HG02588 (cell line): ENCODE measurements around the gene ARL14EP.

Experiments
- ATAC-seq: cut with Tn5 transposase; IDR thresholded peaks from one replicate; pipeline ENCODE4 v1.9.1; 2021; ENCODE audit warnings: mild to moderate bottlenecking, moderate library complexity; ENCODE audit not compliant: unreplicated experiment

Gene ARL14EP

DNA sequence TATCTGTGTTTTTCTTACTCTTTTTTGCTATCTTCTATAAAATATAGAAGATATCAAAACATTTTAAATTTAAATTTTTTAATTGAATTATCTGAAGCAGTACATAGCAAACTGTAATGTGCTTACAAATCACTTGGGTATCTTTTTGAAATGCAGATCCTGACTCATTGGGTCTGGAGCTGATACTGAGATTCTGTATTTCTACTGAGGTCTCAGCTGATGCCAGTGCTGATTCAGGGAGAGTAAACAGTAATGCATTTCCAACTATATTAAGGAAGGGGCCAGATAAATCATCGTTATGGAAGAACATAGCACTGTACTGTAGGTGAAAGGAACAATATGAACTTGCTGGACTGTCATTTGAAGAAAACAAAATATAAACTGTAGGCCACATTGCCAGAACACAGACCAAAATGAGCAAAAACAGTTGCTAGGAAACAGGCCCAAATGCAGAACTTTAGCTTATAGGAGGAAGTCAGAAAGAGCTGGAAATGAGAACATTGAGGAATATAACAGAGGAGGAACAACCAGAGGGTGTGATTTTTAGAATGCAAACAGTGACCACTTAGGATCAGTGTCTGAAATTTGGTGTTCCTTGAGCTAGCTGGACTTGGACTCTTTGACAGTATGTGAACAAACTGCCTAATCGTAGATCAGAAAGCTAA, 3.3 kb downstream of the ARL14EP start:
- no peak for ATAC-seq

GRCh38 chr11:30326906-30327305, 4.0 kb downstream of the ARL14EP start:
- no peak for ATAC-seq

GRCh38 chr11:30328681-30329080, 5.8 kb downstream of the ARL14EP start:
- ATAC-seq = no peak

- ATAC-seq = no peak
Observed at GRCh38 chr11:30329150-30329940, 6.4 kb downstream of the ARL14EP start.

DNA sequence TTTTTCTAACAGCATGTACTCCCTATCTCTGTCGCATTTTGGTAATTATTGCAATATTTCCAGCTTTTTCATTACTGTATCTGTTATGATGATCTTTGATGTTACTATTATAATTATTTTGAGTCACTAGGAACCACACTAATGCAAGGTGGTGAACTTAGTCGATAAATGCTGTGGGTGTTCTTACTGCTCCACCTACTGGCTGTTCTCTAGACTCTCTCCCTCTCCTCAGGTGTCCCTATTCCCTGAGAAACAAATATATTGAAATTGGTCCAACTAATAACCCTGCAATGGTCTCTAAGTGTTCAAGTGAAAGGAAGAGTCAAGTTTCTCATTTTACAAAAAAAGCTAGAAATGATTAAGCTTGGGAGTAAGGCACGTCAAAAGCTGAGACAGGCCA, 10.5 kb downstream of the ARL14EP start:
- no peak for ATAC-seq

- peak; percentile 96 for ATAC-seq
Observed at GRCh38 chr11:30342736-30343166, 19.8 kb downstream of the ARL14EP start.

GRCh38 chr11:30344085-30344484, 21.2 kb downstream of the ARL14EP start:
- ATAC-seq = no peak

DNA sequence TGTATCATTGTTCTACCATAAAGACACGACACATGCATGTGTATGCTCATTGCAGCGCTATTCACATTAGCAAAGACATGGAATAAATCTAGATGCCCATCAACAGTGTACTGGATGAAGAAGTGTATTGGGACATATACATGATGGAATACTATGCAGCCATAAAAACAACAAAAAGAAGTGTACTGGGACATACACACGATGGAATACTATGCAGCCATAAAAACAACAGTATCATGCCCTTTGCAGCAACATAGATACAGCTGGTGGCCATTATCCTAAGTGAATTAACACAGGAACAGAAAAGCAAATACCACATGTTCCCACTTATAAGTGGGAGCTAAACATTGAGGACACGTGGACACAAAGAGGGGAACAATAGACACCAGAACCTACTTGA, 22.7 kb downstream of the ARL14EP start:
- ATAC-seq = no peak

DNA sequence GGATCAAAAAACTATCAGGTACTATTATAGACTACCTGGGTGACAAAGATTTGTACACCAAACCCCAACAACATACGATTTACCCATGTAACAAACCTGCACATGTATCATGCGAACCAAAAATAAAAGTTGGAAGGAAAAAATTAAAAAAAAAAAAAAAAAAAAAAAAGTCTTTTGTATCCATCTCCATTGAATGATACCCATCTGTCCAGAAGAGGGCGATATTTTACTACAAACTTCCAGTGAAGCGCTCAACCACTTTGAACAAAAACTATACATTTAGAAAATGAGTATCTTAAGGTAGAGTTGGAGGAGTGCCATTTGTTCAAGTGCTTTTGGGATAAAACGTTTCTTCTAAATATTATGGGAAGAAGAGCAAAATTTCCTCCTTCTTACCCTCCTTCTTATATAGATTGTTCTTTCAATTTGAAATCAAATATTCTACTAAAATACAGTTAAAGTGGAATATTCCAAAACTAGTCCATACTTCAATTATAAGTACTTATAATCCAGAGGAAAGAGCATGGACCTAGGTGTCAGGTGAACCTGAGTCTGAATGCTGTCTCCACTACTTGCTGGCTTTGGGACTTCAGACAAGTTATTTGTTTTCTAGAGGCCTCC, 23.3 kb downstream of the ARL14EP start:
- ATAC-seq = no peak

- no peak for ATAC-seq
Observed at GRCh38 chr11:30348035-30348434, 25.1 kb downstream of the ARL14EP start.

GRCh38 chr11:30349885-30350284, 27.0 kb downstream of the ARL14EP start:
- ATAC-seq = no peak

DNA sequence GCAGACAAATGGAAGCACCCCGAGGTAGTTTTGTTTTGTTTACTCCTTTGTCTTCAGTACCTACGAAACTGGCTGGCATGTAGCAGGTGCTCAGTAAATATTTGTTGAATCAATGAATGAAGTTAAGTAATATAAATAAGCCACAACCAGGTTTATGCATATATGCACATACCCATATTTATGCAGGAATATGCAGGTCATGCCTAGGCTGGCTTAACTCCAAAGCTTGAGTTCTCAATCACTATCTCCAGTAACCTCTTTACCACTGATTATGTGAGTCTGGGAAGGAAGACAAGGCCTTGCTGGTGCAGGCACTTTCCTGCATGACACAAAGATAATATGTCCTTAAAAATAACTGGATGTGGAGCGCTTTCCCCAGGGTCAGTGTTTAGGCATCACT, 27.5 kb downstream of the ARL14EP start:
- no peak for ATAC-seq

GRCh38 chr11:30351061-30351460, 28.2 kb downstream of the ARL14EP start:
- no peak for ATAC-seq

- no peak for ATAC-seq
Observed at GRCh38 chr11:30356391-30356790, 33.5 kb downstream of the ARL14EP start.

DNA sequence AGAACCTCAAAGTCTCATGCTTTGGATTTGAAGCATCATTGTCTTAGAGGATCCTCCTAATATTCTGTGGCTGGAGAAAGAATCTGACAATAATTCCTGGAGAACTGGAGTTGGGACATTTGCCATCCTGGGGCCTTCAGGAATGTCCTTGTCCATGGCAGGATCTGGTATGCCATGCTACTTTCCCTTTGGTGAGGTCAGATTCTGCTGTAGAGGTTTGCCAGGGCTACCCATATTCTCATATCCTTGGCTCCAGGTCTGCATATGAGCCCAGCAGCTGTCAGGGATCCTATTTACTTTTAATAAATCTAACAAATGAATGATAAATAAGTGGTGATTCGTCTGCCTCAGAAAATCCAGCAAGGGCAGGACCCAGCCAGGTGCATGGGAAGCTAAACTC, 35.0 kb downstream of the ARL14EP start:
- no peak for ATAC-seq

DNA sequence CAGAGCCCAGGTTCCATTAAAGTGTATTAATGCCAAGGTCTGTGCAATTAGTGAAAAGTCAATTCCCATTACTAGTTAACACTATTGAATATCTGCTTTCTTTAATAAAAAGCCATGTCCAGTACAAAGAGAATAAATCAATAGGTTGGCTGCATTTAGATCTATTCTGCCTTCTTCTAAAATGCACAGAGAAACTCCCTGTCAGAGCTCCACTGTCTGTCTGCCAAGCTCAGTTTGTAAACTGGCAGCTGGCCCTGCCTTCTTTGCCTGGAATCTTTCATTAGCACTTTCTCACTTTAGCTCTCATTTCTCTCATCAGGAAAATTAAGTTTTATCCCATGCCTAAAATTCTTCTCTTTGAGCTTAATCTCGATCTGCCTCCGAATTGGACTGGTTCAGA, 35.6 kb downstream of the ARL14EP start:
- ATAC-seq = no peak

DNA sequence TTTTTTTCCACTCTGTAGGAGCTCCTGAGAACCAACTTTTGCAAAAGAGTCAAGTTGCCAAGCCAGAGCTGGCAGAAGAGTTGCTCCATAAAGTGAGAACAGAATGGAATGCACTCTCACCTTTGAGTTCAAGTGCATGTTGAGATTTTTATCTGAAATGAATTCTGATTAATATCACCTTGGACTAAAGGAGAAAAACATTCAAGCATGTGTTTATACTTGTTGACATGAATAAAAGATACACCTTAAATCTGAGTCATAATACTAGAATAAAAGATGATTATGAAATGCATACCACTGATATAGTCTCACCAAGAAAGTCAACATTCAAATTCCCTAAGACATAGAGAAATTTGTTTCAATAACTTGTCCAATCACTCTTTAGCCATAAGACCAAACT, 37.8 kb downstream of the ARL14EP start:
- no peak for ATAC-seq

GRCh38 chr11:30364139-30364836, 41.4 kb downstream of the ARL14EP start:
- no peak for ATAC-seq

DNA sequence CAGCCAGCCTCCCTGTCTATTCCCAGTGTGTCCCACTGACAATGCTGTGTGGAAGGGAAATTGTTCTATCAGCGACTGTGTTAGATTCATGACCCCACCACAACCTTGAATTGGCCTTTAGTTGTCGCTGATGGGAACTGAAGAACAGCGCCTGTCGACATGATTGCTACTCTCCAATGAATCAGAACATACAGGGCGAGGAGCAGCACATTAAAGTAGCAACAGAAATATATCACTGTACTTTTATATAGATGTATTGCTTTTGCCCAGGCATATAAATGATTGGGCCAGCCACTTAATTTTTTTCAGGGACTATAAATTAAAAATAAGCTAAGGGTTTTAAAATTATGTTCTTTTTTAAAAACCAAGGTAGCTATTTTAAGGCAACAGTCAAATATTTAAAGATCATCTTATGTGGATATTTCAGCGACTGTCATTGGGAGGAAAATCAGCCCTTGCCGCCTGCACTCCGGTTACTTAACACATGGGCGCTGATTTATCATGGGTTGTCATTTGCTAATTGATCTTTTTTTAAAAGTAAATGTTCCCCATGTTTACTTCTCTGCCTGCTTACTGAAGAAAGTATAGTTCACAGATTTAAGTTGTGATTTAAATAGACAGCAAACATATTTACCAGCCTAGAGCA, 42.1 kb downstream of the ARL14EP start:
- no peak for ATAC-seq

DNA sequence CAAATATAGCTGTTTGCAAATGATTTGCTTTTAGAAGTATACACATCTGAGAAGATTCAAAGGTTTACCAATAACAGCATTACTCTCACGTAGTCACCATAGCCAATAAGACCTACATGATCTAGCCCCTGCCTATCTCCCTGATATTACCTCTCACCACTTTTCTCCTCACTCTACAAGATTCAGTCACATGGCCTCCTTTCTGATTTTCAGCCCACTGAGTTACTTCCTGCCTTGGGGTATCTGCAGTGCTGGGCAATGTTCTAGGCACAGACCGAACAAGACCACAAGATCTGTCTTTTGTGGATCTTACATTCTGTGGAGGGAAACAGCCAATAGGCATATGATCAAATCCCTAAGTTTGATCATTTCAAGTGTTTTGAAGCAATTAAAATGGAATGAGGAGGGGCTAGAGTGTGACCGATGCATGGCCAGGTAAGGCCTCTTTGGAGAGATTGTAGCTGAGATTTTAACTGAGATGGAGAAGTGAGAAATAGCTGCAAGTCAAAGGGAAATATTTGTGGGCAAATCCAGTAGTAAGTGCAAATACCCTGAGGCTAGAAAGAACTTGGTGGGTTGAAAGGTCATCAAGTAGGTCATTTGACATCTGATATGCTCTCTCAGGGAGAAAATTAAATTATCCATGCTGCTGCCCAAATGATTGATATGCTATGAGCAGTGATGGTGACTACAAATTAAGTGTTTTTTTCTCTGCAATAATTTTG, 43.1 kb downstream of the ARL14EP start:
- peak; percentile 44 for ATAC-seq
